ENCODE measurements around the gene PKD2. TPM values are rescaled to one million over a fixed set of nuclear protein-coding genes. Genes with fewer than 3 reads are reported as not detected.
"Not testable (repeated sequence)": the region's sequence is repeated elsewhere in the genome, so short reads cannot be mapped to it uniquely, and the experiment has no call there.

PKD2 gene
- polyA plus RNA-seq, 1 donor = 24.1 TPM

DNA sequence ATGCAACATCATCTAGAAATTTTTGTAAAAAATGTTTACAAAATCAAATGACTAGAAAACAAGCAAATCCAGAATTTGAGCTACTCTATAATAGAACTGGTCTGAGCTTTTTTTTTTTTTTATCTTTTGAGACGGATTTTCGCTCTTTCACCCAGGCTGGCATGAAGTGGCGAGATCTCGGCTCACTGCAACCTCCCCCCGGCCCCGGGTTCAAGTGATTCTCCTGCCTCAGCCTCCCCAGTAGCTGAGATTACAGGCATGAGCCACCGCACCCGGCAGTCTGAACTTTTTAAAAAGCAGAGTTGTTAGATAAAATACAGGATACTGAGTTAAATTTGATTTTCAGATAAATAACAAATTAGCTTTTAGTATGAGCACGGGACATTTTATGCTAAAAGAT, 20.9 kb upstream of the PKD2 start:
- DNase-seq = no peak

DNA sequence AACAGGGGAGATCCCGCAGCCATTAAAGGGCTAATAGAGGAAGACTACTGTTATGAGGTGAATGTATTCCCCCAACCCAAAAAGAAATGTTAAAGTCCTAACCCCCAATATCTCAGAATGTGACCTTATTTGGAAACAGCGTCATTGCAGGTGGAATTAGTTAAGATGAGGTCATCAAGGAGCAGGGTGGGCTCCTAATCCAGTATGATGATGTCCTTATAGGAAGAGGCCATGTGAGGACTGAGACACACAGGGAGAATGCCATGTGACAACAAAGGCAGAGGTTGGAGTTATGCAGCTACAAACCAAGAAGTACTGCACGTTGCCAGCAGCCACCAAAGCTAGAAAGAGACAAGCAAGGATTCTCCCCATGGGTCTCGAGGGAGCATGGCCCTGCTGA, 17.7 kb upstream of the PKD2 start:
- no peak for DNase-seq

DNA sequence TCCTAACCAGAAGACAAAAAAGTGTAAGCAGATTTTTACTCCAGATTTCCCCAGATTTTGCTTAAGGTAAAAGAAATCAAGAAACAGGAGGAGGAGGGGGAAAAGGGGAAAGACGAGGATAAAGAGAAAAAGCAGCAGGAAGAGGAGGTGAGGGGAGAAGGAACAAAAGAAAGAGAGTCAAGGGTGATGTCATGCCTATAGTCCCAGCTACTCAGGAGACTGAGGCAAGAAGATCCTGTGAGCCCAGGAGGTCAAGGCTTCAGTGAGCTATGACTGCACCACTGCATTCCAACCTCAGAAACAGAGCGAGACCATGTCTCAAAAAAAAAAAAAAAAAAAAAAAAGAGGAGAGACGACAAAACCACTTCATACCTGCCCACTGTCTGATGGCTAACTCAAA, 12.0 kb upstream of the PKD2 start:
- DNase-seq = no peak

DNA sequence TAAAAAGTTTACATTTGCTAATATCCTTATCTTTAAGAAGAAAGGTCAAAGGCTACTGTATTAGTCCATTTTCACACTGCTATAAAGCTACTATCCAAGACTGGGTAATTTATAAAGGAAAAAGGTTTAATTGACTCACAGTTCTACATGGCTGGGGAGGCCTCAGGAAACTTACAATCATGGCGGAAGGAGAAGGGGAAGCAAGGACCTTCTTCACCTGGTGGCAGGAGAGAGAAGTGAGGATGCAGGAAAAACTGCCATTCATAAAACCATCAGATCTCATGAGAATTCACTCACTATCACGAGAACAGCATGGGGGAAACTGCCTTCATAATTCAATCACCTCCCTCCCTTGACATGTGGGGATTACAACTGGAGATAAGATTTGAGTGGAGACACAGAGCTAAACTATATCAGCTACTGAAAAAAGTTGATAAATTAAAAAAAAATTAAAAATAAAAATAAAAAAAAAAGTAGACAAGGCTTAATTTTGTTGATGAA, 8.2 kb upstream of the PKD2 start:
- not testable (repeated sequence) for DNase-seq

DNA sequence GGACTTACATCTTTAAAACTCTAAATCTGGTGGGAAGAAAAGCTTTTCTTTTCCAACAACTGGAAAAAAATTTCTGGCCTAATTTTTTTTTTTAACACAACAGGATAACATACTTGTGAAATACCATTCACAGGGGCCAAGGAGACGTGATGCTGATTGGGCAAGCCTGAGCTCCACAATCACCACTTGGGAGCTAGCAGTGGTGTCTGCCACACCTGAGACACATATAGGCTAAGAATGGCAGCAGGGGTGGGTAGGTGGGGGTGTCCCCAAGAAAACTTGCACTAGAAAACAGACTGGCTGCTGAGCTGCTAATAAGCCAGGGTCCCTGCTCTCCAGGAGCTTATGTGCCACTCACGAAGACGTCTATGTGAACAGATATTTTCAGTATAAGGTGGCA, 5.6 kb upstream of the PKD2 start:
- DNase-seq = no peak

DNA sequence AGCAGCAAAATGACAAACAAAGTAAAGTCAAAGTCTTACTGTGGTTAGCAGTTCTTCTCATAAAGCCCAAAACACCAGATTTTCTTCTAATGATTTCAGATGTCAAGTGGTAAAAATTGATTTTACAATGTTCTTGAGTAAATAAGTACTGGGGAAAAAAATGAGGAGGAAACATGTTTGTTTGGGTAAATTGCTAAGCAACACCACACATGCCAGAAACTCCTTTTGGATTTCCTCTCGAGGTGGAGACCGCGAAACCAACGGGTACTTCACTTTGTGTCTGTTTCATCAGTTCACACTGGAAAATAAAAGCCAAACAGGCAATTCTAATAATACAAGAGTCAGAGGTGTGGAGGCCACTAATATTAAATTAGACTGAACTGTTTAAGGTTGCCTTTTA, 4.6 kb upstream of the PKD2 start:
- DNase-seq = no peak

DNA sequence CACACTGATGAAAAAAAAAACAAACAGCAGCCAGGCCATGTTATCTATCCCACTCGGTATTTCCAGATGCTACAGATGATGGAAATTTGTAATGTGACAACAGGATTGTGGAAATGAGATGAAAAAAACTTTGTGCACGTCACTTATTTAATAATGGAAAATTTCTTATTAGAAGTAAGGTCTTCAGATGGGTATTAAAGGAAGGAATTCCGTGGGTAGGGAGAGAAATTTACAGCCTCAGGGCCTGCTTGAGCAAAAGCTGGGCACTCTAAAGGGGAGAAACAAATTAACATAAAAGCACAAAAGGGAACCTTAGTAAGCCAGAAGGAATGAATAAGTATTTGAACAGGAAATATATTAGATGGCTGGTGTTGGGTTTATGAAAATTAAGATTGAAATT, 4.2 kb upstream of the PKD2 start:
- DNase-seq = no peak

DNA sequence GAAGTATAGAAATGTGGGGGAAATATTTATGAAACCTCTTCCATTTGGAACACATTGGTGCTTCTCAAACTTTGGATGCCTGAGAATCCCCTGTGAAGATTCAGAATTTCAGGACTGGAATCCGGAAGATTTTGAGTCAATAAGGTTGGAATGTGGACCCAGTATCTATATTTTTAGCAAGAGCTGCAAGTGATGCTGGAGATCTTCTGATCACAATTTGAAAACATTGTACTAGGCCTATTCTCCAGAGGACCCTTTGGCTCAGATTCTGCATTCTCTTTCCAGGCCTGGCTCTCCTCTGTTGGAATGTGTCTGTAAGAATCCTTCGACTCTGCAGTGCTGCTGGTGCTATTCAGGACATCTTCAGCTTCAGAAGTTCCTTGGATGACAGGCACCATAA, 2.4 kb upstream of the PKD2 start:
- DNase-seq = peak; percentile 23

DNA sequence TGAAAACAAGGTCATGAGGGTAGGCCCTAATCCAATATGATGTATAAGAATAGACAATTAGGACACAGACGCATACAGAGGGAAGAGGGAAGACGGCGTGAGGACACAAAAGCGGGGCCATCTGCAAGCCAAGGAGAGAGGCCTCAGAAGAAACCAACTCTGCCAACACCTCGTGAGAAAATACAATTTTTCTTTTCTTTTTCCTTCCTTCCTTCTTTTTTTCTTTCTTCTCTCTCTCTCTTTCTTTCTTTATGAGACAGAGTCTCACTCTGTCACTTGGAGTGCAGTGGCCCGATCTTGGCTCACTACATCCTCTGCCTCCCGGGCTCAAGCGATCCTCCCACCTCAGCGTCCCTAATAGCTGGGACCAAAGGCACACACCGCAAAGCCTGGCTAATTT, 1.5 kb upstream of the PKD2 start:
- no peak for DNase-seq

DNA sequence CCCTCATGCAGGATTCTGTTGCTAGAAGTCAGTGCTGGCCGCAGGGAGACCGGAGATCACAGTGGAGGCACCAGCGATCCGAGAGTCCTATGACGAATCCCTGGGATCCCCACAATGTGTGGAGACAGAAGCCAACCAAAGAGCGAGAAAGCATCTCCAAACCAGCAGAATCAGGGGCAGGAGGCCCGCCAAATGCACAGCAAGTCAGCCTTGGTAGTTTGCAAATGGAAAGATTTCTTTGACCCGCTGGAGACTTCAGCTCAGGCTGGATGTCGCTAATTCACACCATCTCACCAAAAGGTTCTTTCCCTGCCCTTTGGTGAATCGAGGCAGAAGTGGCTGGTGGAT, 505 bp upstream of the PKD2 start:
- peak; percentile 37 for DNase-seq

DNA sequence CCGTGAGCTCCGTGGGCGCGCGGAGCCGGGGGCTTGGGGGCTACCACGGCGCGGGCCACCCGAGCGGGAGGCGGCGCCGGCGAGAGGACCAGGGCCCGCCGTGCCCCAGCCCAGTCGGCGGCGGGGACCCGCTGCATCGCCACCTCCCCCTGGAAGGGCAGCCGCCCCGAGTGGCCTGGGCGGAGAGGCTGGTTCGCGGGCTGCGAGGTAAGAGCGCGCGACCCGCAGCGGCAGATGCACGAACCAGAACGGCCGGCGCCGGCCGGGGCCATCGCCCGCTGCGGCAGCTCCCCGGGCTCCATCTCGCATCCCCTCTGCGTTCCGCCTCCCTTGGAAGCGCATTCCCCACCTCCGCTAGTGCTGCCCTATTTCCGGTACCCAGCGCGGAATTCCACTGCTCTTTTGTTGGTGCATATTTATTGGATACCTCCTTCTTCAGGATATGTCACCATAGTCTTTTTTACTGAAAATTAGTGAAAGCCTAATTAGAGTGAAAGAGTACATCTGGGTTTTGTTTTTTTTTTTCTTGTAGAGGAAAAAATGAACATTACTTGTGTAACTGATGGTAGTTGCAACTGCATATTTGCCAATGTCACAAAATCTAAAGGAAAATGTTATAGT, 797 bp downstream of the PKD2 start:
- DNase-seq = peak; percentile 45

DNA sequence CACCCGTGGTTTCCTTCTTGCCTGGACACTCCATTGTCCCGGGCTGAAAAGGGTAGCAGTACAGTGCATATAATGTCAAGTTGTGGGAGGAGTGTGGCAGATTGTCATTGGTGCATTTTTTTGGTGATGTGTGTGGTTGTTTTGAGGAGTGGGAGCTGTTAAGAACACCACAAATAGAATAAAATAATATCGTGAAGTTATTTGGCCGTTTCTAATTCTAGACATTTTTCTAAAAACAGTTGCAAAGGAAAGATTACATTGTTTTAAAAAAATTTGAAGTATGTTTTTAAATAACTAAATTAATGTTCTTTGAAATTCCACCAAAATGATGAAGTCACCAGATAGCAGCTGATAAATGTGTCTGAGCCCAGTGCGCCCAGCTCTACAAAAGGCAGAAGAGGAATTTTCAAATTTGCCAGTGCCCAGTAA, 1.3 kb downstream of the PKD2 start:
- peak; percentile 26 for DNase-seq

DNA sequence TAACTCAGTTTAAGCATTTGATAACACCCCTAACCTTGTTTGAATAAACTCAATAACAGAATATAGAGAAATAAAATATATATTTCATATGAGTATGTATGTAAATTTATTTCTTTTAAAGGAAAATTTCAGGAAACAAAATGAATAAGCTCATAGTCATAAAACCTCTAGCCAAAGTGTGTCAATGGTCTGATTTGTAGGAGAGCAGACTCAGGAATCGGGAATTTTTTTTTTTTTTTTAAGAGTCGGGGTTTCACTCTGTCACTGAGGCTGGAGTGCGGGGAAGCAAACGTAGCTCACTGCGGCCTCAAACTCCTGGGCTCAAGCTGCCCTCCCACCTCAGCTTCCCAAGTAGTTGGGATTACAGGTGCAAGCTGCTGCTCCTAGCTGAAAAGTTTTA, 2.4 kb downstream of the PKD2 start:
- DNase-seq = no peak

DNA sequence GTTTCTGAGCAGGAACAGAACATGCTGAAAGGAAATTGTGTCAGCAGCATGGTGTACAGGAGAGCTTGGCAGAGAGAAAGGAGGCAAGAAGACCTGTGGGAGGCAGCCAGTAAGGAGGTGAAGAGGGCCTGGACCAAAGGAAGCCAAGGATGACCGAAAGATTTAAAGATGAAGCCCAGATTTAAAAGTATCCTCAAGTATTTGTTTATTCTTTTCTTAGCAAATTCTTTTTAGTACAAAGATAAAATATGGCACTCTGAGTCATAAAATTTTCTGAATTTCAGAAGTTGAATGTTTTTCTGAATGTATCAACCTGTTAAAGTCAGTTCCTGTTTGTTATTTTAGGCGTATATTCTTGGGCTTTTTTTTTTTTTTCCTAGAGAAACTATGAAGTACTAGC, 3.5 kb downstream of the PKD2 start:
- DNase-seq = no peak

DNA sequence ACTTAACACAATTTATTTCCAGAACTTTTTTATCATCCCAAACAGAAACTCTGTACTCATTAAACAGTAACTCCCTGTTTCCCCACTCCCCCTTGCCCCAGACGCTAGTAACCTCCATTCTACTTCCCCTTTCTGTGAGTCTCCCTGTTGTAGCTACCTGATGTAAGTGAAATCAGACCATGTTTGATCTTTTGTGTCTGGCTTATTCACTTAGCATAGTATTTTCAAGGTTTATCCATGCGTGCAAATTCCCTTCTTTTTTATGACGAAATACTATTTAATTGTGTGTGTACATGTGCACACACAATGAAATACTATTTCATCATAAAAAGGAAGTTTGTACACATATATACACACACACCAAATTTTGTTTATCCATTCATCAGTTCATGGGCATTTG, 5.2 kb downstream of the PKD2 start:
- DNase-seq = no peak

DNA sequence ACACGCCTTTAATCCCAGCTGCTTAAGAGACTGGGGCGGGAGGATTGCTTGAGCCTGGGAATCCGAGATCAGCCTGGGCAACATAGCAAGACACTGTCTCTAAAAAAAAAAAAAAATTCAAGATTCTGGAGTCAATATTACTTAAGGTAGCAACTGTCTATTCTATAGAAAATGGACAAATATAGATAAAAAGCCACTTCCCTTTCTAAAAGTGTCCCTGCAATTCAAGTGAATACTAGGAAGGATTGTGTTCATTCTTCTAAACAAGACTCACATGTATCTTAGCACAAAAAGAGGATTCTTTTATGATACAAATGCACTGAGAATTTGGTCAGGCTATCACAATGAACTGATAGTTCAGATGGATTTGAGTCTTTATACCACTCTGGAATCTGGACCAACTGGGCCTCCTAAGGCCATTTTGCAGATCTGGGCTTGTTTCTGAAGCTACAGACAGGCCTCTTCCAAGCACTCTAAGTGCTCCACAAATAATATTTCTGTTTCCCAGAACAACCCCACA, 7.0 kb downstream of the PKD2 start:
- no peak for DNase-seq

DNA sequence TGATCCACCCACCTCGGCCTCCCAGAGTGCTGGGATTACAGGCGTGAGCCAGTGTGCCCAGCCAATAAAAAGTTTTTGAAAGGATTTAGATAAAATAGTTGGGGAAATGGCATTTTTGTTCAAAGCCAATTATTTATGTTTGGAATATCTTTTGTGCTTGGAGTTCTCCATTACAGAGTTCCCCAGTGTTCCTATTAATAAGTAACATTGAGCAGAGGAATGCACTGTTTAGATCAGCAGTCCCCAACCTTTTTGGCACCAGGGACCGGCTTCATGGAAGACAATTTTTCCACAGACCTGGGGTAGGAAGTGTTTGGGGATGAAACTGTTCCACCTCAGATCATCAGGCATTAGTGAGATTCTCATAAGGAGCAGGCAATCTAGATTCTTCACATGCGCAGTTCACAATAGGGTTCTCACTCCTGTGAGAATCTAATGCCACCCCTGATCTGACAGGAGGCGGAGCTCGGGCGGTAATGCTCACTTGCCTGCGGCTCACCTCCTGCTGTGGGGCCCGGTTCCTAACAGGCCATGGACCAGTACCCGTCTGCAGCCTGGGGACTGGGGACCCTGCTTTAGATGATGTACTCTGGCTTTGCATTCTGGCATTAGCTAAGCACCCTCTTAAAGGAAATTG, 8.3 kb downstream of the PKD2 start:
- no peak for DNase-seq

DNA sequence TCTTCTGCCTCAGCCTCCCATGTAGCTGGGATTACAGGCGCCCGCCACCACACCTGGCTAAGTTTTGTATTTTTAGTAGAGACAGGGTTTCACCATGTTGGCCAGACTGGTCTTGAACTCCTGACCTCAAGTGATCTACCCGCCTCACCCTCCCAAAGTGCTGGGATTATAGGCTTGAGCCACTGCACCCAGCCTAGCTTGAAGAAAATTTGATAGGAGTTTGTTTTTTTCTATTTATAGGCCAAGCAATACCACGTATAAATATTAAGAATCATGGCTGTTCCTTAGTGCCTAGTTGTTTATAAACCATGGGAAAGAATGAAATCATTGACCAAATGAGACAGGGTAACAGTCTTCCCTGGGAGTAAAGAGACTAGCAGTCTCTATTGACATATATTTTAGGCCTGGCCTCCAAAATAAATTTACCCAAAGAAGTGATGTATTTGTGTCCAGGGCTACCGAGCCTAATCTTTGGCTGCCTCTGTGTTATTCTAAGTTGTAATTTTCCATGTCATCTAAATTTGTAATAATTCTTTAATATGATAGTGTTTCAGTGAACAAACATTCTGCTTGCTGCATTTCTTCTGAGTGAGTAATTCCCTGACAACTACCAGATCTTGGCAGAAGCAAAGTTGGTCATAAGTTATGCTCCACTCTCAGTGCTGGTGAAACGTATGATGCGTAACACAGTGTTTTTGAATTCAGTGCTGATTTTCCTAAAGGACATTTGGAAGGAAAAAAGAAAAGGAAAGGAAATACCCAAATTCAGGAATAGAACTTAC, 10.3 kb downstream of the PKD2 start:
- DNase-seq = peak; percentile 79

DNA sequence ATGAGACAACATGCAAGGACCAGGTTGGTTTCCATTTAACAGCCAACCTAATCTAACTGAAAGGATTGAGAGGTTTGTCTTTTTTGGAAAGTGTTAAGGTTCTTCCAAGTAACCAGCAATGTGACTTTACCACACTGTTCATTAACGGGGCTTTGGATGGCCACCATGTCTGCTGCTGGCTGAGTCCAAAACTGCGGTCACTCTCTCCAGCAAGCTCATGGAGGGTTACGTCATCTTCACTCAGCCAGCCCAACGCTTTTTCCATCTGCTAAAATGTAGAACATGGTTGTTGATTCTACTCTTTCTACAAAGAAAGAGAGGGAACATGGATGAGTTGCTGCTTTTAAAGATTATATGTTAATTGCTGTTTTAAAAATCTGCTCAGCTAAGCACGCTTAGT, 11.0 kb downstream of the PKD2 start:
- peak; percentile 68 for DNase-seq

DNA sequence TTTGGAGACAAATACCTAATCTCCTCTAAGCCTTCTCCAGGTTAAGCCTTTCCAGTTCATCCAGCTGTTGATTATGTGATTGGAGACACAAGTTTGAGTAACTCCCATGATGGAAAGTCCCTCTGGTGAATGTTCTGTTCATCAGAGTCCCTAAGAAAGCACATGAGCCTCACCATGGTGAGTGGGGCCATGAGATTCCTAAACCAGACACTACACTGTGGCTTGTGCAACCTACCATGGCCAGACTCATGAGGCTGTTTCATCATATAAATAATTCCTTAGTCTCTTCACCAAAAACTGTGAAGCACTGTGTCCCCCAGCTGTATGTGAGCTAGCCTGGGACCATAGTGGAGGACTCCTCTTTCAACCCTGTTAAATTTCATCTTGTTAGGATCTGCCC, 14.4 kb downstream of the PKD2 start:
- no peak for DNase-seq

DNA sequence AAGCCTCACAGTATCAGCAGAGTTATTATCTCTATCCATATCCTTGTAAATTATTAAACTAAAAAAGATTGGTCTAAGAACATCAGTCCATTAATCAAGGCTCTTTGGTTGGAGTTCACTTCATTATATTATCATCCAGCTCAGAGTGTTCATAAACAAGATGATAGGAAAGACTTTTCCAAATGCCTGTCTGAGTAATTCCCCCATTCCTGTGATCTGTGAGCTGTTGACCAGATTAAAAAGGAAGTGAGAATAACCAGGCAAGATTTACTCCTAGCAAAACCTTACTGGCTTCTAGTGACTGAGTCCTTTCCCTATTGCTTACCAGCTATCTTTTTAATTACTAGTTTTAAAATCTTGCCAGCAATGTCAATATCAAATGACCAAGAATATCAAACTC, 14.9 kb downstream of the PKD2 start:
- DNase-seq = no peak

DNA sequence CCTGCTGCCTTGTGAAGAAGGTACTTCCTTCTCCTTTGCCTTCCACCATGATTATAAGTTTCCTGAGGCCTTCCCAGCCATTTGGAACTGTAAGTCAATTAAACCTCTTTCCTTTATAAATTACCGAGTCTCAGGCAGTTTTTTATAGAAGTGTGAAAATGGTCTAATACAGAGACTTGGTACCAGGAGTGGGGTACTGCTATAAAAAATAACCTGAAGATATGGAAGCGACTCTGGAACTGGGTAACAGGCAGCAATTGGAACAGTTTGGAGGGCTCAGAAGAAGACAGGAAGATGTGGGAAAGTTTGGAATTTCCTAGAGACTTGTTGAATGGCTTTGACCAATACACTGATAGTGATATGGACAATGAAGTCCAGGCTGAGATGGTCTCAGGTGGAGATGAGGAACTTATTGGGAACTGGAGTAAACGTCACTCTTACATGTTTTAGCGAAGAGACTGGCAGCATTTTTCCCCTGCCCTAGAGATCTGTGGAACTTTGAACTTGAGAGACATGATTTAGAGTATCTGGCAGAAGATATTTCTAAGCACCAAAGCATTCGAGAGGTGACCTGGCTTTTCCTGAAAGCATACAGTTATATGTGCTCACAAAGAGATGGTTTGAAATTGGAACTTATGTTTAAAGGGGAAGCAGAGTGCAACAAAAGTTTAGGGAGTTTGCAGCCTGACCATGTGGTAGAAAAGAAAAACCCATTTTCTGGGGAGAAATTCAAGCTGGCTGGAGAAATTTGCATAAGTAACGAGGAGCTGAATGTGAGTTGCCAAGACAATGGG, 18.6 kb downstream of the PKD2 start:
- not testable (repeated sequence) for DNase-seq

All from hindlimb muscle (tissue), 1 donor.